ENCODE measurements around the gene KSR1.
"Not testable (repeated sequence)": the region's sequence is repeated elsewhere in the genome, so short reads cannot be mapped to it uniquely, and the experiment has no call there.

The KSR1 gene

GRCh38 chr17:27426471-27426870 is 29.8 kb upstream of the KSR1 start:
- not testable (repeated sequence) for DNase-seq (ENCODE audit: low spot score)

GRCh38 chr17:27427166-27427862 is 28.9 kb upstream of the KSR1 start:
- not testable (repeated sequence) for DNase-seq (ENCODE audit: low spot score)

DNA sequence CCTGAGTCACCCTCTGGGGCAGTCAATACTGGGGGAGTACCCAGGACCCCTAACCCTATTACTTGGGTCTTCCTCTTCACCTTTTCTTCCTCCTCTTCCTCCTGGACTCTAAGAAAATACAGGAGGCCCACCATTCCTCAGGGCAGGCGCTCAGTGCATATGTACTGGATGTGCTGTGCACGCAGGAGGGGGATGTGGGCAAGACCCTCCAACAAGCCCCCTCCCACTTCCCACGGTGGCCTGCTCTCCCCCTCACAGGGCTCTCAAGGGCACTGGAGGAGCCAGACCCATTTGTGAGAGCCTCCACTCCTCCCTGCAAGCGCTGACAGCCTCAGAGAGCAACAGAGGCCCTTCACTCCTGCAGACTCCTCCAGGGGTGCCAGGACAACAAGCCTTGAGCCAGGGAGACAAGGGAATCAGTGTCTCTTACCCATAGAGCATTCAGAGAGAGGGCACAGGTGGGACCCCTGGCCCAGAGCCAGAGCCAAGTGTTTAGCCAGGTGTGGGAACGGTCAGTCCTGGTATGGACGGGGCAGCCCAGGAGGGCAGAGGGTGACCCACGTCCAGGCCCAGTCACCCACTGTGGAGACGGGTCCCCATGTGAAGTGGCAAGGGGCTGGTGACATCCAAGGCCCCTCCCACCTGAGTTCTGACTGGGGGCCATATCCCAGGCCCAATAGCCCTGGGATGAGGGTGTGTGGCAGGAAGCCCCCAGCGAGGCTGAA is 27.3 kb upstream of the KSR1 start:
- DNase-seq (ENCODE audit: low spot score), result no peak

GRCh38 chr17:27429666-27430382 is 26.4 kb upstream of the KSR1 start:
- no peak for DNase-seq (ENCODE audit: low spot score)

GRCh38 chr17:27430383-27430840 is 25.8 kb upstream of the KSR1 start:
- DNase-seq (ENCODE audit: low spot score), result no peak

DNA sequence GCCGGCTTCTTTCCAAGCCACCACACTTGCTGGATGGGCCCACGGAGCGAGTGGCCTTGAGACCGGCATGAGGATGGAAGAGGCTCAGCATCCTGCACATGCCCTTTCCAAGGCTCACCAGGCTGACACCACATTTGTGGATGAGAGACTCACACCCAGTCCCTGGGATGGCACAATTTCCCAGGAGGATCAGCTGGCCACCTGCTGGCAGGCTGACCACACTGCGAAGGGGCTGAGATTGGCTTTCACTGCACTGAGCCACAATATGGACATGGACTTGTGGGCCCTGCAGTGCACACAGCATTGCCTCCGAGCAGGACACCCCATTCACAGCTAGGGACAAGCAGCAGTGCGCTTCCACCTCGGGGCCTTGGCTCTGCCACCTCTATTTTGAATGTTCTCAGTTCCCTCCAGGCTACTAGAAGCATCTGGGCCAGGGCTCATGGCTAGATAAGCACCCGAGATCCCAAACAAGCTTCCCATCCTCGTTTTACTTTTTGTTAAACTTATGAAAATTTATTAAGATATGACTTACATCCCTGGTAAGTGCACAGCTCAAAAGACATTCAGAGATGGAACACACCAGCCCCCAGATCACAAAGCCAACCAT is 25.3 kb upstream of the KSR1 start:
- DNase-seq (ENCODE audit: low spot score), result no peak

DNA sequence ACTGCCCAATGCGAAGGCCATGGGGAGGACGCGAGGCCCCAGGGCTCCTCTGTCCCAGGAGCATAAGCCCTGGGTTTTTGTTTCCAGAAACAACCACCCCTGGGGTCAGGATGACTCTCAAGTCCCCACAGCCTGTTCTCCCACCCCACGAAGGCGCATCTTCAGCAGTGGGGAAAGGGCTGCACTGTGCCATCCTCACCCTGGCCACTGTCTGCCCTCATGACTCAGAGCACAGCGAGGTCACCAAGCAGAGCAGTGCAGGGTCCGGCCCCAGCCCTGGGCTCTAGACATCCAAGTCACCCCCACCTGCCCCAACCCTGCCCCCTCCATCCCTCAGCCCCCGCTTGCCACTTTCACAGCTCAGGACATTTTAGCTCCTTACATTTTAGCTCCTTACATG is 22.7 kb upstream of the KSR1 start:
- DNase-seq (ENCODE audit: low spot score), result no peak

- not testable (repeated sequence) for DNase-seq (ENCODE audit: low spot score)
Measured at GRCh38 chr17:27435431-27436070, 20.7 kb upstream of the KSR1 start.

GRCh38 chr17:27438348-27438998 is 17.8 kb upstream of the KSR1 start:
- DNase-seq (ENCODE audit: low spot score), result no peak

- no peak for DNase-seq (ENCODE audit: low spot score)
Measured at GRCh38 chr17:27439342-27439741, 16.9 kb upstream of the KSR1 start.

DNA sequence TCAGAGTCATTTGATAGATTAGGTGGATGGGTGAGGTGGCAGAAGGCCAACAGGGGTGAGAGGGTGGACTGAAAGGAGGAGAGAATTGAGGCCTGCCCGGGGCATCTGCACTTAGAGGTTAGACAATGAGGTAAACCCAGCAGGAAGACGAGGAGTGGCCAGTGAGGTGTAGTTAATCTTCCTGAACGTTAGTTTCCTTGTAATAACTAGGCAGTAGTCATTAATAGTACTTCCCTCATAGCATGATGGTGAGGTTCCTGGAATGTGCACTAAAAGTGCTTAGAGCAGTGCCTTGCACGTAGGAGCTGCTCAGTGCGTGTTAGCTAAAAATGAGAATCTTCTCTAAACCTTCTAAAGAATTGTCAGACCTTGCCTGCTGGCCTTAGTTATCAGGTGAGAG is 13.5 kb upstream of the KSR1 start:
- no peak for DNase-seq (ENCODE audit: low spot score)

DNA sequence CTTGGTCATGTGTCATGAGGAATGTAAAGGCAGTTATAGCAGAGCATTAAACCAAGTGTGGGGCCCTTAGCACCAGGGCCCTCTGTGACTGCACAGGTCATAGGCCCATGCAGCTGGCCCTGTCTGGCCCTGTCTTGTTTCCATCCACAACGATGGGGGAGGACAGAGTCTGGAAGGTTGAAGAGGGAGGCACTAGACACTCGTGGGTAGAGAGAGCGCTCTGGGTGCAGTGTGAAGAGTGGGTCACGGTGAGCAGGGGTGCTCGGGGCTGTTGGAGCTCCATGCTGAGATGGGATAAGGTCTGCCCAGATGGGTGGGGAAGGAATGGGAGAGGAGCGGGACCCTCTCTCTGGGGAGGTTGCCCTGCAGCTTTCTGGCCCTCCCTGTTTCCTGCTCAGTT is 12.8 kb upstream of the KSR1 start:
- DNase-seq (ENCODE audit: low spot score), result no peak

DNA sequence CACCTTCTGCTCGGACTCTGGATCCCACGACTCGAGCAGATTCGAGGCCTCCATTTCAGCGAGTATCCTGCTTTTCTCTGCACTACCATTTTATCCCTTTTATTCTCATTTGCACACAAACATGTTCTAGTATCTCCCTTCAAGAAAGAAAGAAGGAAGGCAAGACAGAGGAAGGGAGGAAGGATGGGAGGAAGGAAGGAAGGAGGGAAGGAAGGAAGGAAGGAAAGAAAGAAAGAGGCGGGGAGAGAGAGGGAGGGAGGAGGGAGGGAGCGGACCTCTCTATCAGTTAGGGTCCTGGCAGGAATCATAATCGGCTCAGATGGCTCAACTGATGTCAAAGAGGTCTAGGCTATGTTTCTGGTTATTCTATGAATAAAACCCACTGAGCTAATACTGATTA is 10.3 kb upstream of the KSR1 start:
- DNase-seq (ENCODE audit: low spot score), result no peak

DNA sequence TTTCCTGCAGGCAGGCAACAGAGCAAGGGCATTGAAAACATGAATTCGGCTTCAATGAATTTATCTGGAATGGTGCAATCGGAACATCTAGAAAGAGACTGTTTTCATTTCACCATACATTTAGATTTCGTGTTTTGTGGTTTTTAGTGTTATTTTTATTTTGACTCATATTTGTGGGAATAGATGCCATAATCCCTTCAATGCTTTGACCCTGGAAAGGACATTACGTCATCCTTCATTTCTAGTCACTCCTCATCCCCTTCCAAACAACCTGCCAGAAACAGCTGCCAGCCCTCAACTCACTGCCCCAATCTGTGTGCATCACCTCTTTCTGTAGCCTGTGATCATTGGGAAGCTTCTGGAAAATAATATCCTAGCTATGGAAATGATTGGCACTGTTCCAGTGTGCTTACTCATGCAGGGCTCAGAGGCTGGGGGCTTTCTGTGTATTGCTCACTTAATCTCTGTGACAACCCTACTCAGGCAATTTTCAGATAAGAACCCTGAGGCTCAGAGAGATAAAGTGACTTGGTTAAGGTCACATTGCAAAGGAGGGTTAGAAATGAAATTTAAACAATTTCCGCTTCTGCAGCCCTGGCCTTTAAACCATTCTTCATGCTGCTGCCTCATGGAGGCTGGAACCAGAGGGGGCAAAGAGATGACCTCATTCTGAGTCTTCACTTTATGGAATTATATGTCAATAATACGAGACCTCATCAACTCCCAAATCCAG is 9.5 kb upstream of the KSR1 start:
- DNase-seq (ENCODE audit: low spot score), result no peak

GRCh38 chr17:27448534-27448933 is 7.7 kb upstream of the KSR1 start:
- not testable (repeated sequence) for DNase-seq (ENCODE audit: low spot score)

- no peak for DNase-seq (ENCODE audit: low spot score)
Measured at GRCh38 chr17:27449541-27449940, 6.7 kb upstream of the KSR1 start.

DNA sequence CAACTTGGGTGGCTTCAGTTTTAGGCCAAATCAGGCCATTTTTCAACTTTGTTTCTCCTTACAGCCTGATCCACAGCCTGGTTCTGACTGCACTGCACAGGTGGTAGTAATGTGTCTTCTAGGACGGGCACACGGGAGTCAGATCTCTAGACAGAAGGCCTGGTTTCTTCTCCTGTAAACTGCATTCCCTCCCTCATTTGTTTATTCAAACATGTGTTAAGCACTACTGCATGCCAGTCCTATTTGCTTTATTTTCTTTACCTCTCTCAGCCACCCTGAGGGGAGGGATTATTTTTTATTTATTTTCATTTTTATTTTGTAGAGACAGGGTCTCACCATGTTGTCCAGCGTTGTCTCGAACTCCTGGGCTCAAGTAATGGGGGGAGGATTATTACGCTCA is 6.3 kb upstream of the KSR1 start:
- DNase-seq (ENCODE audit: low spot score), result no peak

GRCh38 chr17:27450416-27450815 is 5.8 kb upstream of the KSR1 start:
- DNase-seq (ENCODE audit: low spot score), result no peak

DNA sequence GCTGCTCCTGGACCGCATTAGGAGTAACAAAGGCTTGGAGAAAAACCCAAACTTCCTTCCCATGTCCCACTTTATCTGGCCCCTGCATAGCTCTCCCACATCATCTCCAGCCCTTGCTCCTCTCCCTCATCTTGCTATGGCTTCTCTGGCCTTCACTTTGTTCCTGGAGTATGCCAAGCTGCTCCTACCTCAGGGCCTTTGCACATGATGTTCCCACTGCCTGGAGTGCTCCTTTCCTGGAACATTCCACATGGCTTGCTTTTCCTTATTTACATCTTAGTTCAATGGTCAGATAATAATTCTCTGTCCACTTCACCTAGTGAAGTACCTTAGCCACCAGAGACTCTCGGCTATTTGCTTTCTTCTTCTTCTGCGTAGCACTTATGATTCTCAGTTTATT is 4.3 kb upstream of the KSR1 start:
- DNase-seq (ENCODE audit: low spot score), result no peak

- DNase-seq (ENCODE audit: low spot score), result no peak
Measured at GRCh38 chr17:27452828-27453227, 3.4 kb upstream of the KSR1 start.

GRCh38 chr17:27453471-27453870 is 2.8 kb upstream of the KSR1 start:
- no peak for DNase-seq (ENCODE audit: low spot score)

Data from CD4-positive, alpha-beta T cell treated with Interleukin-2 at 100 ng/mL for 4 hours (primary cell).